Measurements from ENCODE around the gene FAM219A. TPM values are rescaled to one million over a fixed set of nuclear protein-coding genes. Genes with fewer than 3 reads are reported as not detected.

Gene FAM219A
- total RNA-seq = 10 to 100 TPM in 1 of 2 donors, 1 to 10 TPM in 1; 9.8 to 15.0 TPM

DNA sequence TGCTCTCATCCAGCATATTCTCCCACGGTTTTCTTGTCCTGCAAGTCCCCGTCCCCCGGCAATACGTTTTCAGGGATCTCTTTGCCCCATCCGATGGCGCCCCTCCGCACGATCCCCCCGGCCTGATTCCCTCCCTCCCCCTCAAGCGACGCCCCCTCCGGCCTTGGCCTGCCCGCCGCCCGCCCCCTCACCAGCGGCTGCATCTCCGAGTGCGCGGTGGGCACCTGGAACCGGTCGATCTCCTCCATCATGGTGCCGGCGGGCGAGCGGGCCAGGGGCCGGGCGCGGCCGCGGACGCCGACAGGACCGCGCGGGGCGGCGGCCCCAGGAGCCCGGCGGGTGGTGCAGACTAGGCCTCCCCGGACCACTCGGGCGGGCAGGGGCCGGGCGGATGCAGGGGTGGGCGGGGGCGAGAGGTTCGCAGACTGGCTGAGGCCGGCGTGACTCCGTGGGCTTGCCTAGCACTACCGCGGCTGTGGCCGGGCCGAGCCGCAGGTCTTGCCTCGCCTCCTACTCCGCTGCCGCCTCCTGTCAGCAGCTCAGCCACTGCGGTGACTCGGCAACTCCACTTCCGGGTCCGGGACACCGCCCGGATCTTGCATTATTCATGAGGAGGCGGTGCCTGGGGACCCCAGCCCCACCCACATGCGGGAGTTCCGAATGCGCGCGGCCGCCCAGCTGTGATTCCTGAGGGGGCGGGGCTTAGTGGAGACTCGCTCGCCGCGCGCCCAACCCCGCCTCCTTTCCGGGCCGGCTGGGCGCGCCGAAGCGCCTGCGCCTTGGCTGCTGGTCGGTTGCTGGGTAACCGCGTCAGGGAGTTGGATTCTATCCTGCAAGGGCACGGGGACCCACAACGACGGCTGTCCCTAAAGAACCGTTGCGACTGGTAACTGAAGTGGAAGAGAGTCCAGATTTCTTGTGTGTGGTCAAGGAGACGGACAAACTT is at the start of gene FAM219A, which contains the start of gene DNAI1:
Gene FAM219A, minus strand, starts transcription at position 558 of the 946 bp plus-strand sequence. Its CDS starts 307 bp downstream, at position 251.
Gene DNAI1, plus strand, starts transcription at position 793 of the 946 bp plus-strand sequence. CDS start 201 bp downstream, outside the sequence.
- Mint-ChIP-seq H3K36me3 (no peaks in the 10 kb centered on the region), H3K27ac (peak within 1 kb of the TSS; percentile 77 to 89), H3K9me3 (no peaks in the 10 kb centered on the region)
- DNase-seq (ENCODE audit: low spot score in 2 of 2) (peak; percentile 99 to 100), ATAC-seq (peak; percentile 96 to 97)

GRCh38 chr9:34507966-34508365 is 49.6 kb upstream of the FAM219A start:
- DNase-seq (ENCODE audit: low spot score in 2 of 2) = peak in 1 of 2 donors; percentile 2
- no peak for ATAC-seq
- Mint-ChIP-seq H3K27ac (no peak overlapping the region), H3K36me3 (no peaks in the 10 kb centered on the region), H3K9me3 (no peaks in the 10 kb centered on the region)

DNA sequence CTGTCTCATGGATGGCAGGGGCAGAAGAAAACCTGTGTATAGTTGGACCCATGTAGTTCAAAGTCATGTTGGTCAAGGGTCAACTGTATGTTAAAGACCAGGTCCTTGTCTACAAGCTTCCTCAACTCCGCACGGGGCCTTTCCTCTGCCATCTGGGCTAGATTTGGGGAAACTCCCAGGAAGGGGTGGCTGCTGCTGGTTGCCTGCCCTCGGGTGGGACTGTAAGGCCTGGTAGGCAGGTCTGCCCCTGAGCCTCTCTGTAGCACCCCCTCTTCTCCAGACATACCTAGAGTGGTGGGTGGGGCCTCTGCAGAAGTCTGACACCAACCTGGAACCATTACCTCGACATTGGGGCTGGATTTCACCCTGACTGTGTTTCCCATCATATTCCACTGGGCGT is 49.2 kb upstream of the FAM219A start:
- DNase-seq (ENCODE audit: low spot score in 2 of 2) (peak in 1 of 2 donors; percentile 23), ATAC-seq (no peak)
- Mint-ChIP-seq H3K27ac (no peak overlapping the region), H3K36me3 (no peaks in the 10 kb centered on the region), H3K9me3 (no peaks in the 10 kb centered on the region)

DNA sequence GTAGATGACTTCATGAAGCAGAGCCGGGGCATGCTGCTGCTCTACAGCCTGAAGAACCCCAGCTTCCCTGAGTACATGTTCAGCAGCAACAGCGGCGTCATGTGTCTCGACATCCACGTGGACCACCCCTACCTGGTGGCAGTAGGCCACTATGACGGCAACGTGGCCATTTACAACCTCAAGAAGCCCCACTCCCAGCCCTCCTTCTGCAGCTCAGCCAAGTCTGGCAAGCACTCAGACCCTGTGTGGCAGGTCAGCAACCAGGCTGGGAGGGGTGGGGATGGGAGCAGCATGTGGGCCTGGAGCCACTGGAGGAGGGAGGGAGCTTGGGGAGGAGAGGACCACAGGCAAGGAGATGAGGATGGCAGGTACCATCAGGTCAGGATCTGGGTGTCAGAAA is 48.3 kb upstream of the FAM219A start:
- peak in 1 of 2 donors; percentile 28 for DNase-seq (ENCODE audit: low spot score in 2 of 2)
- H3K27ac Mint-ChIP-seq = no peak overlapping the region
- no peaks in the 10 kb centered on the region for H3K9me3 Mint-ChIP-seq
- H3K36me3 Mint-ChIP-seq = no peaks in the 10 kb centered on the region
- no peak for ATAC-seq

- ATAC-seq = no peak
- no peaks in the 10 kb centered on the region for H3K9me3 Mint-ChIP-seq
Measured at GRCh38 chr9:34505370-34506120, 47.2 kb upstream of the FAM219A start.

DNA sequence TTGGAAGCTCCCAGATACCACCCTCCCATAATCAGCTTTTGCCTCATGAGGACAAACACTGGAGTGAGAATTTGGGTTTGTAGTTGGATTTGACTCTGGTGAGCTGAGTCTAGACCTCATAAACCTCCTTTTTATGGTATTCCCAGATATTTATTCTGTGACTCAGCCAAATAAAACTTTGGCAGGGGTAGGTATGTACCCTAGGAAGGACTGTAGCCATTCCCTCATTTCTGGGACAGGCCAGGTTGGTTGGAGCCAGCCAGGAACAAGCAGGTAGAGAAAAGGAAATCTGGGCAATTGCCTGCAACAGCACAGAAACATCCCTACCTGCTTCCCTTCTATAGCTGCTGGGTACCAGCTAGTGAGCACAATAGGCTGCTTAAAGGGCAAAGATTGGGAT is 45.0 kb upstream of the FAM219A start:
- H3K27ac Mint-ChIP-seq = no peak overlapping the region
- ATAC-seq (no peak), DNase-seq (ENCODE audit: low spot score in 2 of 2) (no peak)
- no peaks in the 10 kb centered on the region for H3K36me3 Mint-ChIP-seq
- H3K9me3 Mint-ChIP-seq = no peaks in the 10 kb centered on the region

More at GRCh38 chr9:34505370-34506120, 47.2 kb upstream of the FAM219A start:
- peak in 1 of 2 donors; percentile 25 for DNase-seq (ENCODE audit: low spot score in 2 of 2)
- Mint-ChIP-seq H3K36me3 (no peaks in the 10 kb centered on the region), H3K27ac (no peak overlapping the region)

DNA sequence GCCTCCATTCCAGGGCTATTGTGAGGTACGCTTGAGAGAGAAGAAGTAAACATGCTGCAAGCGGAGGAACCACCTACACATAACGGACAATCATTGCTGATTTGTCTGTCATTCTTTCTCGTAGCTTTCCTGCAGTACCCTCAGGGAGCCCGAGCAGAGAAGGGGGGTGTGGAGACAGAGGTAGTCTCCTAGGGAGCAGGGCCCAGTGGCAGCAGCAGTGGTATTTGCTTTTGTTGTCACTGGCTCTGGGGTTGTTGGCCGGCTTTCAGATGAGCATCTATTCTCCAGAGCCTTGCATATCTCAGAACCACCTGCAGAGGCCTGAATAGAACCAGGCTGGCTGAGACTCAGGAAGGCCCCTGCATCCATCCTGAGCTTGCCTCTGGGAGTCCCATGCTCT is 44.5 kb upstream of the FAM219A start:
- ATAC-seq = no peak
- H3K27ac Mint-ChIP-seq = peak overlapping the region in 1 of 2 donors; percentile 5
- H3K9me3 Mint-ChIP-seq = no peaks in the 10 kb centered on the region
- H3K36me3 Mint-ChIP-seq = no peaks in the 10 kb centered on the region
- DNase-seq (ENCODE audit: low spot score in 2 of 2) = no peak

GRCh38 chr9:34502471-34502870 is 44.1 kb upstream of the FAM219A start:
- DNase-seq (ENCODE audit: low spot score in 2 of 2) (no peak), ATAC-seq (no peak)
- Mint-ChIP-seq H3K27ac (peak overlapping the region in 1 of 2 donors; percentile 5), H3K9me3 (no peaks in the 10 kb centered on the region), H3K36me3 (no peaks in the 10 kb centered on the region)

DNA sequence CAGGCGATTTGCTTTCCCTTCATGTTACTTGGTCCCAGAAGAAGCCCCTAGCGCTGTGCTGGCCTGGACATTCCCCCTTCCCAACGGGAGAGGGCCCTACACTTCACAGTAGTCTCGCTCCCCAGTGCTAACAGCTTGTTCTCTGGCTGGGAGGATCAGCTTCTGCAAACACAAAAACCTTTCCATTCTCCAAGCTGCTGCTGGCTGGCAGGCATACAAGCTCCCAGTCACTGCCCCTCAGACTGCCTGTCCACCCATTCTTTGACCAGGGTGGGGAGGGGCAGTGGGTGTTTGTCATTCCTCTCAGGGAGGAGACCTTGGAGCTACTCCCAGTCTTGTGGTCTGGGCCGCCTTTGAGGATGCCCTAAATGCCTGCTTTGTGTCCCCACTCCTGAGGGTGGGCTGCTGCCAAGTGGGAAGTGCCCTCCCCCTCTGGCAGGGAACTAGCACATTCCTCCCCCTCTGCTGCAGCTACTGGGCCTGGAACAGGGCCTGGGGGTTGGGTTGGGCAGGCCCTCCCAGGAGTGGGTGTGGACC is 43.6 kb upstream of the FAM219A start:
- no peaks in the 10 kb centered on the region for H3K36me3 Mint-ChIP-seq
- ATAC-seq = no peak

GRCh38 chr9:34501372-34501771 is 43.0 kb upstream of the FAM219A start:
- Mint-ChIP-seq H3K36me3 (no peaks in the 10 kb centered on the region), H3K9me3 (no peaks in the 10 kb centered on the region), H3K27ac (no peak overlapping the region)

More for the DNA sequence above, 43.6 kb upstream of the FAM219A start:
- no peaks in the 10 kb centered on the region for H3K9me3 Mint-ChIP-seq
- H3K27ac Mint-ChIP-seq = no peak overlapping the region
- no peak for DNase-seq (ENCODE audit: low spot score in 2 of 2)

GRCh38 chr9:34500623-34501267 is 42.4 kb upstream of the FAM219A start:
- peak; percentile 66 to 90 for DNase-seq (ENCODE audit: low spot score in 2 of 2)
- ATAC-seq = peak; percentile 93 to 97
- H3K27ac Mint-ChIP-seq = no peak overlapping the region
- H3K9me3 Mint-ChIP-seq = no peaks in the 10 kb centered on the region
- H3K36me3 Mint-ChIP-seq = no peaks in the 10 kb centered on the region

More at GRCh38 chr9:34501372-34501771, 43.0 kb upstream of the FAM219A start:
- ATAC-seq = no peak
- DNase-seq (ENCODE audit: low spot score in 2 of 2) = no peak

DNA sequence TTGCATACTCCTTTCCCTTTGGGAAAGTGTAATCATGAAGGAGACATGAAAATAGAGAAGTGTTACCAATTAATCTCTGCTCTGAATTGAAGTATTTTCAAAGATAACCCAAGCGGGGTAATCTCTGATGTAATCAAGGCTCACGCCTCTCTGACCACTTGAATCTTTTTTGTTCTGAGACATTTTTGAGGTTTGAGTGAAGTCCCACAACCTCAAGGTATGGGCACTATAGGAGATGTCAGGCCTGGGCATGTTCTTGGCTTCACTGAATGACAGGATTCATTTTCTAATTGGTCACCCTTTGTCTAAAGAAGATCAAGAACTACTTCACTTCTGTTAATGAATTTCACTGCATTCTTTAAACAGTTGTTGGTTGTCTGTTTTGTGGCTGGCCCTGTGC is 40.7 kb upstream of the FAM219A start:
- Mint-ChIP-seq H3K36me3 (no peaks in the 10 kb centered on the region), H3K27ac (peak overlapping the region; percentile 1 to 6), H3K9me3 (no peaks in the 10 kb centered on the region)
- DNase-seq (ENCODE audit: low spot score in 2 of 2) = no peak
- no peak for ATAC-seq

DNA sequence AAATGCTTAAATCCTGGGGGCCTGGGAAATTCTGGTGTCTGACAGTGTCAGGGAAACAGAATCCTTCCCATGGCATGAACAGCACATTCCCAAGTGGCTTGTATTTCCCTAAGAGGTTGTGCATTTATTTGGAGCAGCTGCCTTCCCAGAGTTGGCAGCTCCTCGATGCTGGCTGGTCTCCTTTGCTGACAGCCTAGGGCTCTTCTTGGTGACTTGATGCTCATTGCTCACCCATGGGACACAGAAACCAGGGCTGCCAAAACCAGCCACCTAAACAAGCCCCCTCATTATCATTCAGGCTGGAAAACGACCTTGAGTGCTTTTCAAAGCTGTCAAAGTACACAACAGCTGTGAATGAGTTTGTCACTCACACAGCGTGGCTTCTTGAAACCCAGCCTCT is 40.2 kb upstream of the FAM219A start:
- Mint-ChIP-seq H3K9me3 (no peaks in the 10 kb centered on the region), H3K27ac (no peak overlapping the region), H3K36me3 (no peaks in the 10 kb centered on the region)
- DNase-seq (ENCODE audit: low spot score in 2 of 2) (no peak), ATAC-seq (no peak)

- no peak overlapping the region for H3K27ac Mint-ChIP-seq
- H3K36me3 Mint-ChIP-seq = no peaks in the 10 kb centered on the region
- no peaks in the 10 kb centered on the region for H3K9me3 Mint-ChIP-seq
- no peak for DNase-seq (ENCODE audit: low spot score in 2 of 2)
- ATAC-seq = no peak
Measured at GRCh38 chr9:34496149-34496712, 37.9 kb upstream of the FAM219A start.

- no peak for ATAC-seq
- DNase-seq (ENCODE audit: low spot score in 2 of 2) = peak in 1 of 2 donors; percentile 49
- no peaks in the 10 kb centered on the region for H3K9me3 Mint-ChIP-seq
- H3K27ac Mint-ChIP-seq = no peak overlapping the region
- H3K36me3 Mint-ChIP-seq = no peaks in the 10 kb centered on the region
Measured at GRCh38 chr9:34493972-34494535, 35.7 kb upstream of the FAM219A start.

- DNase-seq (ENCODE audit: low spot score in 2 of 2) (no peak), ATAC-seq (no peak)
- no peaks in the 10 kb centered on the region for H3K9me3 Mint-ChIP-seq
Measured at GRCh38 chr9:34492051-34492450, 33.7 kb upstream of the FAM219A start.

More at GRCh38 chr9:34492051-34492450, 33.7 kb upstream of the FAM219A start:
- no peak overlapping the region for H3K27ac Mint-ChIP-seq
- H3K36me3 Mint-ChIP-seq = no peaks in the 10 kb centered on the region
